IPS DF 19.7 (cell line): ENCODE results near the gene SUFU.
"Not testable (repeated sequence)": the region's sequence is repeated elsewhere in the genome, so short reads cannot be mapped to it uniquely, and the experiment has no call there.

ENCODE experiments used
- DNase-seq: peaks from one replicate; pipeline ENCODE4 v3.0.0-alpha.2; 2013; ENCODE audit warnings: low read depth, low spot score

SUFU gene

DNA sequence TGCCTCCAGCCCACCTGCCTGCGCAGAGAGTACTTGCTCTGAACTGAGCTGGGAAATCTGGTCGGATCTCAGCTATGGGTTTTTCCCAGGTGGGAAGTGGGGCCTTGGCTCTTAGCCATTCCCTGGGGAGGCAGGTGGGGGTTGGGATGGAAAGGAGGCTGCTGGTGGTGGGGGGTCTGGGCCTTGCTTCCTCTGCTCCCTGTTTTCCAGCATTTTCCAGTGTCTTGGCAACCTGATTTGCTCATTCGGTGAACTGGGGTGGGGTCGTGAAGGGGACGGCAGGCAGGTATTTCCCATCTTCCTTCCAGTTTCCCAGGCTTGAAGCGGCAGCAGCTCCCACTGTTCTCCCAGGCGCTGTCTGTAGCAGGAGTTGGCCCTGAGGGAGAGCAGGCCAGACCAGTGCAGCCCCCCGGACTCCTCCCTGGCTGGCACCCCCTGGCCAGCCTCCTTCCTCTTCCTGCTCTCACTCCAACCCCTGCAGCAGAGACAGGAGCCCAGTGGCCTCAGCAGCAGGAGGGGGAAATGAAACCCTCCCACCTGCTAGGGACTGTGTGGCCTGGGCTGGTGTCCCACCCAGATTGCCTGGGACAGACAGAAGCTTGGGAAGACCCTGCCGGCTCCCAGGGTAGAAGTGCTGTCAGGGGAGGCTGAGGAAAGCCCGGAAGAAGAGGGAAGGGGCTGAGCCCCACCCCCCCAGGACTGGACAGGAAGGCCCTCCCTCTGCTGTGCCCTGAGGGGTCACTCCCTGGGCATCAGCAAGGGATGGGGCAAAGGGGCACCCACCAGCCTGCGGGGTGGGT, 147.1 kb downstream of the SUFU start:
- no peak for DNase-seq

DNA sequence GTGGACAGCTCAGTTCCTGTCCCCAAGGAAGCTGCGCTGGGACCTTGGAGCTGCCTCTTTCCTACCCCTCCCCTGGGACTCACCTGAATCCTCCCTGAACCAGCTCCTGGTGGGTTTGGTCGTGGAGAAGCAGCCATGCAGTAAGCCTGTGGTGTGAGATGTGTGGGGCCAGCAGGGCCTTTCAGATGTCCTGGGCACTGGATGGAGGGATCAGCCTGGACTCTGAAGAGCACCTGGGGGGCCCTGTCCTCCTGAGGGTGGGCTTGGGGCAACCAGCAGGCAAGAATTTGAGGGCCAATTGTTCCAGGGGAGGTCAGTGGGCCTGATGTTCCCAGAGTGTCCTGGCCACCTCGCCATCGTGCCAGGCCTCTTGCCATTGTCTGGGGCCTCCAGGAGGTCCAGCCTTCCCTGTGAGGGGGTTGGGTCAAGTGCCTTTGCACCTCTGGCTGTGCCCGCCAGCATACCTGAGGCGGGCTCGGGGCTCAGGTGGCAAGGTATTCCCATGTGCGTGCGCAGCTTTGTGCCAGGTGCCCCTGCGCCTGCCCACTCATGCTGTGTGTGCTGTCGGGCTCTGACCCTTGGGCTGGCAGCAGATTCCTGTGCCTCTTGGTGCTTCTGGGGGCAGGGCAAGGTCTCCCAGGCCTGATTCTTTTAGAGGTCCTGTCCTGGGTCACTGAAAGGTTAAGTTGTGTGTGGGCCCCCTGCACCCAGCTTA, 147.8 kb downstream of the SUFU start:
- no peak for DNase-seq

DNA sequence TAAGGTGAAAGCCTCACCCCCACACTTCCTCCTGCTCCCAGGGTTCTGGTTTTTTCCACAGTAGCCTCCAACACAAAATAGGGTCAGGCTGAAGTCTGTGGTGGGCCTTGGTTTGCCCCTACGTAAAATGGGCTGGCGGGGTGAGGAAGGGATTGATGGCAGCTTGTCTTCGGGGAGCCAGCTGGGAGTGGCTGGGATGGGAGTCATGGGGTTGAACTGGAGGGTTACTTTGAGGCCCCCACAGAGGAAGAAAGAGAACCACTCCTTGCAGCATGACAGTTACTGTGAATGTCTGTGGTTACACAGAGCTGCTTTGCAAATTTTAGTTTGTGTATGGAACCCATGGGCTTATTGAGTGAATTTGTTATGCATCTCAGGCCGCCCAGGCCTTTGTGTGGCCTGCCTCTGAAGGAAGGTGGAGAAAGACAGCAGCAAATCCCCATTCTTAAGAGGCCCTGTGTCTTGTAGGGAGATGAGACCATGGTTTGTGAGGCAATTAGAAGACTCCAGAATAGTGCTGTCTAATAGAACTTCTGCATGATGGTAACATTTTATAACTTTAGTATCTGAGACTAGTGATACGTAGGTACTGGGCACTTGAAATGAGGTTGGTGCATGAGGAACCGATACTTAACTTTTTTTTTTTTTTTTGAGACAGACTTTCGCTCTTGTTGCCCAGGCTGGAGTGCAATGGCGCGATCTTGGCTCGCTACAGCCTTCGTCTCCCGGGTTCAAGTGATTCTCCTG, 148.6 kb downstream of the SUFU start:
- DNase-seq: no peak

DNA sequence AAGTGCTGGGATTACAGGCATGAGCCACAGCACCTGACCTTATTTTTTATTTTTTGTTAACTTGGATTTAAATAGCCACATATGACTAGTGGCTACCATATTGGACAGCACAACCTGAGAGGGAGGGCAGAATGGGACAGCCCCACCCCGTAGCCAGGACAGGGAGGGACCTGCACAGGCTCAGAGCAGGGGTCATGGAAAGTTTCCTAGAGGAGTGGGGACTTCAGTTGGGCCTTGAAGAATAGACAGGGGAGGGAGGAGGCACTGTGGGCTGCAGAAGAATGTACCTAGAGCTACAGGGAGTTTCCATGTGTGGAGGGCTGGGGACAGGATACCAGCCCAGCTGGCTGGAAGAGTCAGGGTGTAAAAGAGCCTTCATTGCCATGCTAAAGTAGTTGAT, 149.3 kb downstream of the SUFU start:
- DNase-seq: no peak

DNA sequence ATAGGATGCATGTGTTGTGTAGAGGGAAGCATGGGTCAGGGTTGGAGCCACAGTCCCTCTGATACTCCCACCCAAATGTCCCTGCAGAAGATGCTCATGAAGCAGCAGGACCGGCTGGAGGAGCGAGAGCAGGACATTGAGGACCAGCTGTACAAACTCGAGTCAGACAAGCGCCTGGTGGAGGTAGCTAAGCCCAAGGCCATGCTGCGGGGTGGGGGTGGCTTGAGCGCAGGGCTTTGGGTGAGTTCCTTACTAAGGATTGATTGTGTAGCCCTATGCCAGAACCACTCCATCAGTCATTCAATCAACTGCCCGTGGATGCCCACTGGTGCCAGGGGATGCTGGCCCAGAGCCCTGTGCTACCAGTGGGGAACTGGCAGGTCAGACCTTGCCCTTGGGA, 150.8 kb downstream of the SUFU start:
- no peak for DNase-seq

DNA sequence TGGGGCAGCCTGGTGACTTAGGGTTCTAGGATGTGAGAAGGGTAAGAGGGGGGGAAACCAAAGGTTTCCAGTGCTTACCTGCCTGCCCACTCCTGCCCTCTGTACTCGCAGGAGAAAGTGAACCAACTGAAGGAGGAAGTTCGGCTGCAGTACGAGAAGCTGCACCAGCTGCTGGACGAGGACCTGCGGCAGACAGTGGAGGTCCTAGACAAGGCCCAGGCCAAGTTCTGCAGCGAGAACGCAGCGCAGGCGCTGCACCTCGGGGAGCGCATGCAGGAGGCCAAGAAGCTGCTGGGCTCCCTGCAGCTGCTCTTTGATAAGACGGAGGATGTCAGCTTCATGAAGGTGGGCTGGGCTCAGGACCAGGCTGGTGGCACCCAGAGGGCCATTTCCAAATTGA, 151.2 kb downstream of the SUFU start:
- no peak for DNase-seq

DNA sequence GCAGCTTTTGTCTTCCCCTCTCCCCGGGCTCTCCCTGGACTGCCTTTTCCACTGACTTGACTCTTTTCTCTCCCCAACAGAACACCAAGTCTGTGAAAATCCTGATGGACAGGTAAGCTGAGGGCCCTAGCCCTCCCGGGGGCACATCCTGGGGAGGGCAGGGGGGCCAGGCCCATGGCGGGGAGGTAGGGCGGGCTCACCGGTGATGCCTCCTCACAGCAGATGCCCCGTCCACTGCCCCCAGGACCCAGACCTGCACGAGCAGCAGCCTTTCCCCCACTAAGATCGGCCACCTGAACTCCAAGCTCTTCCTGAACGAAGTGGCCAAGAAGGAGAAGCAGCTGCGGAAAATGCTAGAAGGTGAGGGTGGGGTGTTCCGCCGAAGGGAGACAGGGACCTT, 152.3 kb downstream of the SUFU start:
- no peak for DNase-seq

DNA sequence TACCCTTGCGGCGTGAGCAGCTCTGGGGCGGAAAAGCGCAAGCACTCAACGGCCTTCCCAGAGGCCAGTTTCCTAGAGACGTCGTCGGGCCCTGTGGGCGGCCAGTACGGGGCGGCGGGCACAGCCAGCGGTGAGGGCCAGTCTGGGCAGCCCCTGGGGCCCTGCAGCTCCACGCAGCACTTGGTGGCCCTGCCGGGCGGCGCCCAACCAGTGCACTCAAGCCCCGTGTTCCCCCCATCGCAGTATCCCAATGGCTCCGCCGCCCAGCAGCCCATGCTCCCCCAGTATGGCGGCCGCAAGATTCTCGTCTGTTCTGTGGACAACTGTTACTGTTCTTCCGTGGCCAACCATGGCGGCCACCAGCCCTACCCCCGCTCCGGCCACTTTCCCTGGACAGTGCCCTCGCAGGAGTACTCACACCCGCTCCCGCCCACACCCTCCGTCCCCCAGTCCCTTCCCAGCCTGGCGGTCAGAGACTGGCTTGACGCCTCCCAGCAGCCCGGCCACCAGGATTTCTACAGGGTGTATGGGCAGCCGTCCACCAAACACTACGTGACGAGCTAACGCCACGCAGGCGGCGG, 153.1 kb downstream of the SUFU start:
- DNase-seq: no peak

DNA sequence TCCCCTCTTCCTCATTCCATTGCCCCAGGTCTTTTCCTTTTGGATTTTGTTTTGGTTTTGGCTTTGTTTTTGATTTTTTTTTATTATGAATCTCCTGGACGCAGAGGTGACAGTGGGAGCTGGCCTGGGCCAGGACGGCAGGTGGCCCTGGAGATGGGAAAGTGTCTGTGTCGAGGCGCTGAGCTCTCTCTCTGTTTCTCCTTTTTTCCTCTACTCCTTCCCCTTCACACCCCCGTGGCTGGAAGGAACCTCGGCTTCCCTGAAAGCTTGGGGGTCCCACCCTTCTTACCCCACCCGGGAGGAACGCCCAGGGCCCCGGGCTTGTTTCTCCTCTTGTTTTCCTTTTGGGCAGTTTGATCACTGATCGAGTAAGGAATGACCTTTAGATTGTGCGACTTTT, 153.7 kb downstream of the SUFU start:
- DNase-seq: no peak

DNA sequence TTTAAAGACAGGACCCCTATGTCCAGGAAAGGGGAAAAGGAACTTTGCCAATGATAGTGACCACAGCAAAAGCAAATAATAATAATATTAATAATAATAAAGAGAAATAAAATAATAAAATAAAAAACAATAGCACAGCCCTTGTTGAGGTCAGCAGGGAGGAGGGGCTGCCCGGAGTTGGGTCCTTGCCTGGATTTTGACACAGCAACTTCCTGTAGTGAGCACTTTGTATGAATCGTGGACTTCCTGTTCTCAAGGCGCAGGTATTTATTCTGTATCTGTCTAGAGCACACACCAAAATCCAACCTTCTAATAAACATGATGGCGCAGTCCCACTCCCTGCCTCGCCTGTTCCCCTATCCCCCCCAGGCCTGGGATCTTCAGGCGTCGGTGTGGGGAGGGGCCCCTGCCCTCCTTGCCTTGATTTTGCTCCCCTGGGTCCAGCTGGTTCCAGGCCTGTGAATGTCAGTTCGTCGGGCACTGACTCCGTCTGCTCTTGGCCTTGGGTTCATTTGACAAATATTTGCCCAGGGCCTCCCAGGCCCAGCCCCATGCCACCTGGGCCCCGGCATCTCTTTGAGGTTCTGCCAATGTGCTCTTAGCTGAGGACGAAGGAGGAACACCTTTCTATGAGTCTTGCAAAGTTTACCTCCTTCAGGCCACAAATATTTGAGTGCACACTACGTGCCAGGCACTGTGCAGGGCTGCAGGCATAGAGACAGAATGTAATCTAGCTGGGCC, 154.4 kb downstream of the SUFU start:
- no peak for DNase-seq

DNA sequence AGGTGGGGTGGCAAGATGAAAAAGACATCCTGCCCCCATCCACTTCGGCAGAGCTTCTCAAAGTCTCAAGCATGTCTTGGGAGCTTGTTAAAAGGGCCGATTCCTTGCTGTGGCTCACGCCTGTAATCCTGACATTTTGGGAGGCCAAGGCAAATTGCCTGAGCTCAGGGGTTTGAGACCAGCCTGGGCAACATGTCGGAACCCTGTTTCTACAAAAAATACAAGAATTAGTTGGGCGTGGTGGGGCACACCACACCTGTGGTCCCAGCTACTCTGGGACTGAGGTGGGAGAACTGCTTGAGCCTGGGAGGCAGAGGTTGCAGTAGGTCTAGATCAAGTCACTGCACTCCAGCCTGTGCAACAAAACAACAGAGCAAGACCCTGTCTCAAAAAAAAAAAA, 155.0 kb downstream of the SUFU start:
- DNase-seq: no peak

DNA sequence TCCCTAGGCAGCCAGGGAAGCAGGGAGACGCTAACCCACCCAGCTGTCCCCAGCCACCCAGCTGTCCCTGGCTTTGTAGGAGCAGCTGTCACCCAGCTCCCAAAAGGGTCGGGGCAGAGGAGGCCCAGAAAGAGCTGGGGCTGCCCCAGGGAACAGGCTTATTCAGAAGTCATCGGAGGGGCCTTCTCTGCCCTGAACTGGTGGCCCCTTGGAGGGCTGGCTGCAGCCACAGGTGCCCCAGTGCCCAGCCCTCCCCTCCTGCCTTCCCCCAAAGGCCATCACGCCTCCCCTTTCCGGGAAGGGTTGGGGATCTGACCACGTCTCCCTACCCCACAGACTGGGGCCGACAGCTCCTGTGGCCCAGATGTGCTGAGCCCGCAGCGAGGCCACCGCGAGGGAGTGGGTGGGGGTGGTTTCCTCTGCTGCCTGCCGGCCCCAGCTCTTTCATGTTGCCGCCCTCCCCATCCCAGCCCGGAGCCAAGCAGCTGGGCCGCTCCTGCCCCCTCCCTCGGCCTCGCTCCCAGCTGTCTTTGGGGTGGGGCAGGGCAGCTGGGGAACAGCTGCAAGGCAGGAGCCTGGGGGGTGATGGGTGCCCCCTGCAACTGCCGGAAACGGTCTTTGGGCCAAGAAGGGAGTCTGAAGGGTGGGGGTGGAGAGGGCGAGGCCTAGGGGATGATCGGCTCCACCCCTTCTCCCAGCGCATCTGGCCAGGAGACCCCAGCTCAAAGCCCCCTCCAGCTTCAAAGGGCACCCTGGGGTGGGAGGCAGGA, 157.3 kb downstream of the SUFU start:
- DNase-seq: no peak

DNA sequence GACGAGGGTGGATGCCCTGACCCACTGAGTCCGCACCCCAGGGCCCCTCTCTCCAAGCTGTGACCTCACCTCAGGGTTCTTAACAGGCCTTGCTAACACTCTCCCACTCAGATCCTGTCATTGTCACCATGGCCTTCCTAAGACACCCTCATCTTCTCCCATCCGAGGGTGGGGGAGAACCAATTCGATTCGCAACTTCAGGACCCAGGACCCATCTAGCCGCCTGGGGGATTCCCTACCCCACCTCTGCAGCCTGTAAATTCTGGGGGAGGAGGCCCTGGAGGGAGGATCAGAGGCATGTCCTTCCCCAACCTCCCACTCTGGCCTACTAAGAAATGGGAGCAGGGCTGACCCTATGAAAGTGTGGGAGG, 157.9 kb downstream of the SUFU start:
- no peak for DNase-seq

DNA sequence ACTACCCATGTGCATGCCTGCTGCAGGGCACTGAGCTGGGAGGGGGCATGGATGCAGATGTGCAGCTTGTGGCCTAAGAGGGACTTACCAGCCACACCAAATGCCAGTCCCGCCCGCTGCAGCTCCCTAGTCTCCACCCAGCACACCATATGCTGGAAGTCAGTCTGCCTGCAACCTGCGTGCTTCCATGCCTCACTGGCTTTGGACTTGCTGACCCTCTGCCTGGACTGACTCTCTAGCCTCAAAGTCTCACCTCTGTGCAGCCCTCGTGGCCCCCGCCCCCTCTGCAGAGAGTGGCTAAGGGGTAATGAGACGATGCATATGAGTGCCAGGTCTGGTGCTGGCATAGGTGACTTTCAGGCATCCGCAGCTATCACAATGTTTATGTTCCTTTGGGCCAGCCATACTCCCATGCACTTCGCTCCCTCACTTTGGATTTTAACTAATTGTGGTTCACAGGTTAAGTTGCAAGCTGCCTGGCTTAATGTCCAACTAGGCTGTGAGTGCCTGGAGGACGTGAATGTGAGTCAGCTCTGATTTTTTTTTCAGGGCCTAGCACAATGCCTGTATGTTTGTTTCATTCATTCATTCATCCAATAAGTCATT, 162.2 kb downstream of the SUFU start:
- no peak for DNase-seq

DNA sequence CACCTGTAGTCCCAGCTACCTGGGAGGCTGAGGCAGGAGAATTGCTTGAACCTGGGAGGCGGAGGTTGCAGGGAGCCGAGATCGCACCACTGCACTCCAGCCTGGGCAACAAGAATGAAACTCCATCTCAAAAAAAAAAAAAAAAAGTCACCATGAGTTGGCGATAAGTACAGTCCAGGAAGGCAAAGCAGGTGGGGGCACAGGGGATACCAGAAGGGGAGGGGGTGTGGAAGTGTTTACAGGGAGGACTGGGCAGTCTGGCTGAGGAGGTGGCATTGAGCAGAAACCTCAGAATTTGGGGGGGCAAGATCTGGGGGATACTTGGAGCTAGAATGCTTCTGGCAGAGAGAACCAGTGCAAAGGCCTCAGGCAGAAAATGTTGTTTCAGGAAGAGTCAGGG, 163.6 kb downstream of the SUFU start:
- DNase-seq: not testable (repeated sequence)

DNA sequence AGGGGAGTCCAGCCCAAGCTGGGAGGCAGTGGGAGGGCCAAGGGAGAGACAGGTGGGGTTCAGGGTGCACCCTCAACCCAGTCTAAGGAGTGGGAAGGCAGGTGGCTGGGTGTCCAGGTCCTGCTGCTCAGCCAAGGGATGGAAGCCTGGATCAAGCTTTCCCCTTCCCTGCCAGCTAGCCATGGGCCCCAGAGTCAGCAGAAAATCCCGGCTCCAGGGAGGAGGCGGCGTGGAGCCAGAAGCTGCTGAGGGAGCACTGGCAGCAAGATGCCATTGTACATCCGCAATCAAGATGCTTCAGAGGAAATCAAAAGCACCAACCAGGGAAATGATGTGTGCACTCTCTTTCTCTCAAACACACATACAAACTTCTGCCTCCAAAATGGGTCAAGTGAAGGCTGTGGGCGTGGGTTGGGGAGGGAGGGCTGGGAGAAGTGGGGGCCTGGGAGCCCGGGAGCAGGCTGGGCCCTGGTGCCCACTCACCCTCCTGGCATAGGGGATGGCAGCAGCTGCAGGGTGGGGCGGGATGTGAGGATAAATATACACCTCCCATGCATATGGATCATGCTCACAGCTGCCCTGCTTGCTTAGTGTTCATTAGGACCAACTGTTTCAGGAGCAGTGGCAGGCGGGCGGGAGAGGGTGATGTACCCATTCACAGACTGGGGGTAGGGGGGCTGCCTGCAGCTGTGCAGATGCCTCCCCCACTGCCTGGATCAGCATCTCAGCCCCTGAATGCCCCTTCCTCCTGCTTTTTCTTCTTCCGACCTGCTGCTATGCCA, 164.7 kb downstream of the SUFU start:
- DNase-seq: no peak

DNA sequence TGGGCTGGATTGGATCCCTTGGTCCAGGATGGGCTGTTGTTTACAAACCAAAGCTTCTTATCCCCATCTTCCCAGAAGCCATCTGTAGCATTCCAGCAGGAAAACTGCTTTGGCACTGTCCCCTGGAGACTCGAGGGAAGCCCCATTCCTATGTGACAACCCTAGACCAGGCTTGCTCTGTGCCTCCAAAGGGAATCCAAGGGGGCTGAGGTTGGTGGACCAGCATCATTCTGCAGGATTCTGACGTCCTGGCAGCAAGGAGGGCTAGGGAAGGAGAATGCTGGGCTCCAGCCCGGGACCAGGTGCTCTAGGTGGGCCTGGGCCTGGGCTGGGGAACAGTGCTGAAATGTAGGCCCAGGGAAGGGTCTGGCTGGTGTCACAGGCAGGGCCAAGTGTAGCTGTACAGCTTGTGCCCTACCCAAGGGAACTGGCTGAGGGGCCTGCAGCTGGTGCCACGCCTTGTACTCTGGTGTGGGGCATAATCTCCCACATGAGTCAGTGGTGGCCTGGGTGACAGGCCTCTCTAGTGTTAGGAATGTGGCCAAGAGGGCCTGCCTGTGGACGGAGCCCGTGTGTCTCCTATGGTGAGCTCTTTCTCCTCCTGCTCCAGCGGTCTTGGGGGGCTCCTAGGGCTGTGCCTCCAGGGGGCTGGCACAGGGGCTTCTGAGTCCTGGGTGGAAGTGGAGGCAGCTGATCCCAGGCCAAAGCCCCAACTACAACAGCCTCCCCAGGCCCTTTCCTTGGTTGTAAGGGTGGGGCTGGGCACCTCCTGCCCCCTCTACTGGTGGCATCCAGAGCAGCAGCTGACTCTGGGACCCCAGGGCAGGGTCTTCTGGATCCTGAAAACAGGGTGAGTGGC, 165.7 kb downstream of the SUFU start:
- no peak for DNase-seq

DNA sequence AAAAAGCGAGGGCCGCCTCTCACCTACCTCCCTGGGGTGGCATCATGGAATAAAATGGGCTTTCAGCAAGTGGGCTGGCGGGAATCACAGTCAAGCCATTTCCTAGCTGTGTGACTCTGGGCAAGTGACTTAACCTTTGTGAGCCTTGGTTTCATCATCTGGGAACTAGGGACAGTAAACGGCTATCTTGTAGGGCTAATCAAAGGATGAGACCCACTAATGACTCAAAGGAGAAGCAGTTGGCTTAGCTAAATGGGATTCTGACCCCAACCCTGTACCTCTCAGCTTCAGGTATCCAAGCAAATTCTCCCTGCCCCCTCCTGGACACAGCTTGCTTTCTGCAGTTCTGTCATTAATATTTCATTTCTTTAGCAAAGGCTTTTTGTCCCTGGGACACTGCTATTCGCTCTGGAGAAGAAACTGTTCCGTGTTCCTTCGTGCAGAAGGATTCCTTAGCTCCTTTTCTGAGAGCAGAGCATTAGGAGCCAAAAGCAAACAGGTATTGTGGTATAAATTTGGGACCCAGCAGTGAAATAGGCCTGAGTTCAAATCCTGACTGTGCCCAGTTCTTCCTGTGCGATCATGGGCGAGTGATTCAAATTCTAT, 166.4 kb downstream of the SUFU start:
- no peak for DNase-seq
